HCT116 (cell line): Measurements from ENCODE around the gene ASCC1.

ENCODE experiments used
- CTCF ChIP-seq, 3 experiments: fragments of 200-600 bp in 1 of 3; sonication (generic) in 1 of 3; IDR thresholded peaks in 2 of 3; conservative IDR thresholded peaks in 1 of 3; 2 replicates each; pipeline ENCODE4 v1.5.1; 2012 to 2017; ENCODE audit warnings: low read depth in 2 of 3, low read length in 2 of 3, antibody characterized with exemption in 1 of 3, borderline replicate concordance in 1 of 3, control low read depth in 1 of 3, mild to moderate bottlenecking in 1 of 3, mixed read lengths in 1 of 3, mixed run types in 1 of 3, moderate library complexity in 1 of 3; ENCODE audit not compliant: insufficient read depth in 1 of 3
- EGR1 ChIP-seq: IDR thresholded peaks from 2 replicates; pipeline ENCODE4 v1.6.1; 2012; ENCODE audit warnings: low read depth
- EZH2 ChIP-seq: fragments of 200-600 bp; sonication (generic); IDR thresholded peaks from 2 replicates; pipeline ENCODE4 v1.6.1; 2017; ENCODE audit warnings: antibody characterized with exemption, mixed run types
- FOSL1 ChIP-seq: IDR thresholded peaks from 2 replicates; pipeline ENCODE4 v1.6.1; 2012; ENCODE audit warnings: low read depth
- POLR2A ChIP-seq: IDR thresholded peaks from 2 replicates; pipeline ENCODE4 v1.7.0; 2011; ENCODE audit warnings: borderline replicate concordance; ENCODE audit not compliant: insufficient read depth, insufficient read length; ENCODE audit errors: extremely low read depth
- POLR2AphosphoS5 ChIP-seq: IDR thresholded peaks from 2 replicates; pipeline ENCODE4 v1.6.1; 2011; ENCODE audit warnings: mild to moderate bottlenecking, low read depth, low read length, moderate library complexity
- RAD21 ChIP-seq: IDR thresholded peaks from 2 replicates; pipeline ENCODE4 v1.6.1; 2012; ENCODE audit warnings: low read depth, mild to moderate bottlenecking
- SIN3A ChIP-seq: IDR thresholded peaks from 2 replicates; pipeline ENCODE4 v1.6.1; 2012; ENCODE audit warnings: low read depth
- ZFX ChIP-seq: fragments of 450-650 bp; IDR thresholded peaks from 2 replicates; pipeline ENCODE4 v1.6.1; 2017

- no peak for TF ChIP-seq CTCF (IDR thresholded peaks at IDR 0.05 in 2 of 3, conservative IDR thresholded peaks at IDR 0.05 in 1 of 3; ENCODE audit: borderline replicate concordance in 1 of 3, insufficient read depth in 1 of 3, low read depth in 2 of 3, low read length in 2 of 3)
- no peak for TF ChIP-seq EZH2
- TF ChIP-seq RAD21, result no peak
- TF ChIP-seq EGR1, result no peak
- no peak for TF ChIP-seq ZFX
- TF ChIP-seq FOSL1, result no peak
- TF ChIP-seq POLR2AphosphoS5, result no peak
- no peak for TF ChIP-seq POLR2A
- TF ChIP-seq SIN3A, result no peak
Measured at GRCh38 chr10:72228318-72228751, 12.3 kb upstream of the ASCC1 start.
